ENCODE data around the gene PTCSC3. TPM values are rescaled to one million over a fixed set of nuclear protein-coding genes. Genes with fewer than 3 reads are reported as not detected.

The PTCSC3 gene
- total RNA-seq, 3 donors from 2014 or later: not detected

- Histone ChIP-seq H3K27me3 (peaks cover 0 to 3% of the 10 kb centered on the region in 2 donors), H3K4me1 (no peaks in the 10 kb centered on the region), H3K27ac (no peak overlapping the region), H3K36me3 (no peaks in the 10 kb centered on the region), H3K9me3 (no peaks in the 10 kb centered on the region), H3K4me3 (no peak overlapping the region)
- no peak for TF ChIP-seq POLR2AphosphoS5 (IDR thresholded peaks at IDR 0.05)
- TF ChIP-seq CTCF (IDR thresholded peaks at IDR 0.05): no peak
- TF ChIP-seq POLR2A (IDR thresholded peaks at IDR 0.05): no peak
- intact Hi-C loops (cut with DNase I; ENCODE audit: low total_unique reads): no loop called here
- DNase-seq (ENCODE audit: low spot score in 2 of 2): no peak
Observed at GRCh38 chr14:36222337-36222736, 45.8 kb upstream of the PTCSC3 start.

DNA sequence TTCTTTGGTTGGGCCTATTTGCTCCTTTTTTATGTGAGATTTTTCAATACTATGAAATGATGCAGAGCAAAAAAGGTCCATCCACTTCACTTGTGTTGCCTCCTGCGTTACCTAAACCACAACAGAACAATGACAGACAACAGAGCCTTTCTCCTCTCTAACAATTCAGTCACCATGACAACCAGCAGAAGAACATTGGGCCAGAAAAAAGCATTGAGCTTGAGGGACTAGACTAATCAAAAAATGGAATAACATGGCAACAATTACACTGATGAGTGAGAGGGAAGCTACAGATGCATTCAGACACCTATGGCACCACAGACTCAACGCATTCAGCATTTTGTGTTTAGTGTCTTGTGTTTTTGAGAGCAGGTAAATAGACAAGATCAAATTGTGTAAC lies 44.6 kb upstream of the PTCSC3 start:
- H3K4me1 ChIP-seq: no peaks in the 10 kb centered on the region
- no peak for TF ChIP-seq CTCF (IDR thresholded peaks at IDR 0.05)
- no peak for TF ChIP-seq POLR2A (IDR thresholded peaks at IDR 0.05)
- no peak for TF ChIP-seq POLR2AphosphoS5 (IDR thresholded peaks at IDR 0.05)
- DNase-seq (ENCODE audit: low spot score in 2 of 2): no peak
- H3K27ac ChIP-seq: no peak overlapping the region
- no peak overlapping the region for H3K4me3 ChIP-seq
- intact Hi-C loops (cut with DNase I; ENCODE audit: low total_unique reads): no loop called here
- no peaks in the 10 kb centered on the region for H3K36me3 ChIP-seq
- peaks cover 0 to 3% of the 10 kb centered on the region in 2 donors for H3K27me3 ChIP-seq
- H3K9me3 ChIP-seq: no peaks in the 10 kb centered on the region

- Histone ChIP-seq H3K4me1 (no peaks in the 10 kb centered on the region), H3K4me3 (no peak overlapping the region), H3K36me3 (no peaks in the 10 kb centered on the region), H3K27me3 (peaks cover 0 to 7% of the 10 kb centered on the region in 2 donors), H3K27ac (no peak overlapping the region), H3K9me3 (no peaks in the 10 kb centered on the region)
- TF ChIP-seq POLR2A (IDR thresholded peaks at IDR 0.05) (no peak), POLR2AphosphoS5 (IDR thresholded peaks at IDR 0.05) (no peak), CTCF (IDR thresholded peaks at IDR 0.05) (no peak)
- no peak for DNase-seq (ENCODE audit: low spot score in 2 of 2)
- intact Hi-C loops (cut with DNase I; ENCODE audit: low total_unique reads): no loop called here
Observed at GRCh38 chr14:36217732-36218131, 41.2 kb upstream of the PTCSC3 start.

DNA sequence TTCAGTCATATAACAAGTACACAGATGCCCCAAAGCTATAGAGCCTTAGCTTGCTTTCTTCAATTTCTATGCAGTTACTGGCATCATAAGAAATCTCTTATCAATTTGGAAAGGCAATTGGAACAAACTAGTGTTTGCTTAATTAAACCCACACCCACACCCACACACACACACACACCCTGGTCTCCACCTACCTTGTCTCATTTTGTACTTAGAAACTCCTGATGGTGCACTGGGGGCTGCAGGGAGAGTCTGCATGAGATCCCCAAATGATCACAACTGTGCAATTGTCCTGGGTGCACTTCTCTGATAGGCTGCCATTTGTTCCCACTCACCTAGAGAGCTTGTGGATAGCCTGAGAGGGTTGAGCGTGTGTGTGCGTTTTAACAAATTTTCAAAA lies 40.5 kb upstream of the PTCSC3 start:
- no peaks in the 10 kb centered on the region for H3K9me3 ChIP-seq

GRCh38 chr14:36215217-36215598 lies 38.7 kb upstream of the PTCSC3 start:
- no peaks in the 10 kb centered on the region for H3K4me1 ChIP-seq
- no peak for TF ChIP-seq POLR2A (IDR thresholded peaks at IDR 0.05)
- TF ChIP-seq POLR2AphosphoS5 (IDR thresholded peaks at IDR 0.05): no peak
- no peak for TF ChIP-seq CTCF (IDR thresholded peaks at IDR 0.05)
- H3K27ac ChIP-seq: no peak overlapping the region
- H3K4me3 ChIP-seq: no peak overlapping the region
- peaks cover 0 to 7% of the 10 kb centered on the region in 2 donors for H3K27me3 ChIP-seq
- no peak for DNase-seq (ENCODE audit: low spot score in 2 of 2)
- H3K9me3 ChIP-seq: no peaks in the 10 kb centered on the region
- intact Hi-C loops (cut with DNase I; ENCODE audit: low total_unique reads): no loop called here
- no peaks in the 10 kb centered on the region for H3K36me3 ChIP-seq

More for the DNA sequence above, 40.5 kb upstream of the PTCSC3 start:
- H3K27ac ChIP-seq: no peak overlapping the region
- DNase-seq (ENCODE audit: low spot score in 2 of 2): no peak
- intact Hi-C loops (cut with DNase I; ENCODE audit: low total_unique reads): no loop called here
- no peak overlapping the region for H3K4me3 ChIP-seq
- H3K27me3 ChIP-seq: peaks cover 0 to 7% of the 10 kb centered on the region in 2 donors
- TF ChIP-seq POLR2AphosphoS5 (IDR thresholded peaks at IDR 0.05): no peak
- TF ChIP-seq CTCF (IDR thresholded peaks at IDR 0.05): no peak
- TF ChIP-seq POLR2A (IDR thresholded peaks at IDR 0.05): no peak
- H3K4me1 ChIP-seq: no peaks in the 10 kb centered on the region
- H3K36me3 ChIP-seq: no peaks in the 10 kb centered on the region

Data from breast epithelium (tissue), 4 donors.